ENCODE data around the gene RPA3. TPM values are rescaled to one million over a fixed set of nuclear protein-coding genes. Genes with fewer than 3 reads are reported as not detected.
A peak's percentile ranks its signal among the peaks of the same experiment; 100 is the strongest.

The RPA3 gene
- total RNA-seq, 1 donor from 2014 or later, result 20.7 TPM

DNA sequence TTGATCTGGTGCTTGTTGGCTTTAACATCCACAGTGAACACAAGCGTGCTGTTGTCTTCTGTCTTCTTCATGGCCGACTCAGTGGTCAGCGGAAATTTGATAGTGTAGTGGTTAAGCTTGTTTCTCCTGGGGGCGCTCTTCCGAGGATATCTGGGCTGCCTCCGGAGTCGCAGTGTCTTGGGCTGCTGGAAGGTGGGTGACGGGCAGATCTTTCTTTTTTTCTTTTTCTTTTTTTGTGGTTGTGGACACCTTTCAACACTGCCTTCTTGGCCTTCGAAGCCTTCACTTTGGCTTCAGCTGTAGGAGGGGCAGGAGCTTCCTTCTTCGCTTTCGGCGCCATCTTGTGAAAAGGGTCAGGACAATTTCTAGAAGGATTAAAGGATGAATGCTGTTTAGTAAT, 23.8 kb upstream of the RPA3 start:
- H3K4me1 Mint-ChIP-seq (ENCODE audit: low read depth, unreplicated experiment), result peaks cover 11% of the 10 kb centered on the region

DNA sequence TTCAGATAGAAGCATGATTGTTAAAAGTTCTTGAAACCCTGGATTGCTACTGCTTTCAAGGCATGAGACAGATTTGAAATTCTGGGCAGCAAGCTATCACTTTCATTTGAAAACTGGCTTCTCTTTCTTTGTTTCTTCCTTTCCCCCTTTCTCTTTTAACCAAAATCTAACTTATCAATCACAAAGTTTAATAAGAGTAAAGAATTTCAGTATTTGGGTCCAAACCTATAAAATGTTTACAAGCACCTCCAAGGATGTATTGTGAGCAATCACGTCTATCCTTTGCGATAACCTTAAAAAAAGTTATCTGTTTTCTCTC, 21.6 kb upstream of the RPA3 start:
- no peaks in the 10 kb centered on the region for H3K9me3 Mint-ChIP-seq (ENCODE audit: unreplicated experiment)

More for the DNA sequence above, 23.8 kb upstream of the RPA3 start:
- TF ChIP-seq, protein P1, sequence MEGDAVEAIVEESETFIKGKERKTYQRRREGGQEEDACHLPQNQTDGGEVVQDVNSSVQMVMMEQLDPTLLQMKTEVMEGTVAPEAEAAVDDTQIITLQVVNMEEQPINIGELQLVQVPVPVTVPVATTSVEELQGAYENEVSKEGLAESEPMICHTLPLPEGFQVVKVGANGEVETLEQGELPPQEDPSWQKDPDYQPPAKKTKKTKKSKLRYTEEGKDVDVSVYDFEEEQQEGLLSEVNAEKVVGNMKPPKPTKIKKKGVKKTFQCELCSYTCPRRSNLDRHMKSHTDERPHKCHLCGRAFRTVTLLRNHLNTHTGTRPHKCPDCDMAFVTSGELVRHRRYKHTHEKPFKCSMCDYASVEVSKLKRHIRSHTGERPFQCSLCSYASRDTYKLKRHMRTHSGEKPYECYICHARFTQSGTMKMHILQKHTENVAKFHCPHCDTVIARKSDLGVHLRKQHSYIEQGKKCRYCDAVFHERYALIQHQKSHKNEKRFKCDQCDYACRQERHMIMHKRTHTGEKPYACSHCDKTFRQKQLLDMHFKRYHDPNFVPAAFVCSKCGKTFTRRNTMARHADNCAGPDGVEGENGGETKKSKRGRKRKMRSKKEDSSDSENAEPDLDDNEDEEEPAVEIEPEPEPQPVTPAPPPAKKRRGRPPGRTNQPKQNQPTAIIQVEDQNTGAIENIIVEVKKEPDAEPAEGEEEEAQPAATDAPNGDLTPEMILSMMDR (IDR thresholded peaks at IDR 0.05; ENCODE audit: partially characterized antibody, unreplicated experiment), result no peak
- Mint-ChIP-seq H3K36me3 (ENCODE audit: unreplicated experiment) (no peaks in the 10 kb centered on the region), H3K27ac (ENCODE audit: unreplicated experiment) (no peak overlapping the region), H3K9me3 (ENCODE audit: unreplicated experiment) (no peaks in the 10 kb centered on the region), H3K27me3 (ENCODE audit: unreplicated experiment) (no peaks in the 10 kb centered on the region), H3K4me3 (ENCODE audit: unreplicated experiment) (no peak overlapping the region)
- DNase-seq, result no peak

DNA sequence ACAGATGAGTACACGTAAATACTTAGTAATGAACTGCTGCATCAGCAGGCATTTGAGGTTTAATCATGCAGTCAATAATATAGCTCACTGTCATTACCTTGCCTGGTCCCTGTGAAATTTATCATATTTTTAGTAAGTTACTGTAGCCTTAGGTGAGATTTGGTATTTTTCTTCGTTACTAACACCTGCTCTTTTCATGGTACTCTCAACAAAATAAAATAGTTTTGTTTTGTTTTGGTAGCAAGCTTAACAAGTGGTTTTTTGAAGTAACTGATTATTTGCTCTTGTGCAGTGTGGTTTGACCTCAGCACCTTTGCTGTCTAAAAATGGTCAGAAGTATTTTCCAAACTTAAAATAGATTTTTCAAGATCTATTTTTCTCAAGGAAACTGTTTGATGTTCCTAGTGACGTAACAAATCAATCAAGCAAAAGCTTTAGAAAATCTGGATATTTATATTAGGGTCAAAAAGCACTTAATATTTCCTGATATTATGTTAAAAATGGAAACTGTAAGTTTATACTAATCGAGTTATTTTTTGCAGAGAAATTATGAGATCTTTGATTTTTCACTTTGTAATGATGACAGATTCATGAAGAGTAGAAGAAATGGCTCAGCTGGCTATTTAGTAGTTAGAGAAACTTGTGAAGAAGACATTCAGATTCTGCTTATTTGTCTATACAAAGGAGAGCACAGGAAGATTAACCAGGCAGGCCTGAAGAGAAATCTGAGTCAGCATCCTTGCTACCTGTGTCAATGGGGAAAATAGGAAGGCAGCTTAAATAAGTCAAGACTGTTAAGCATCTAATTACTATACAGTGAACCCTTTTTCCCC, 21.0 kb upstream of the RPA3 start:
- H3K9me3 Mint-ChIP-seq (ENCODE audit: unreplicated experiment), result no peaks in the 10 kb centered on the region
- H3K27me3 Mint-ChIP-seq (ENCODE audit: unreplicated experiment), result no peaks in the 10 kb centered on the region
- H3K36me3 Mint-ChIP-seq (ENCODE audit: unreplicated experiment), result no peaks in the 10 kb centered on the region
- TF ChIP-seq, protein P1 (IDR thresholded peaks at IDR 0.05; ENCODE audit: partially characterized antibody, unreplicated experiment), result no peak
- no peak for DNase-seq
- no peak overlapping the region for H3K27ac Mint-ChIP-seq (ENCODE audit: unreplicated experiment)
- no peak overlapping the region for H3K4me3 Mint-ChIP-seq (ENCODE audit: unreplicated experiment)
- H3K4me1 Mint-ChIP-seq (ENCODE audit: low read depth, unreplicated experiment), result peaks cover 19% of the 10 kb centered on the region

More for the DNA sequence above, 21.6 kb upstream of the RPA3 start:
- Mint-ChIP-seq H3K4me1 (ENCODE audit: low read depth, unreplicated experiment) (peaks cover 19% of the 10 kb centered on the region), H3K27ac (ENCODE audit: unreplicated experiment) (no peak overlapping the region), H3K27me3 (ENCODE audit: unreplicated experiment) (no peaks in the 10 kb centered on the region), H3K36me3 (ENCODE audit: unreplicated experiment) (no peaks in the 10 kb centered on the region), H3K4me3 (ENCODE audit: unreplicated experiment) (no peak overlapping the region)
- TF ChIP-seq, protein P1 (IDR thresholded peaks at IDR 0.05; ENCODE audit: partially characterized antibody, unreplicated experiment), result no peak
- no peak for DNase-seq

DNA sequence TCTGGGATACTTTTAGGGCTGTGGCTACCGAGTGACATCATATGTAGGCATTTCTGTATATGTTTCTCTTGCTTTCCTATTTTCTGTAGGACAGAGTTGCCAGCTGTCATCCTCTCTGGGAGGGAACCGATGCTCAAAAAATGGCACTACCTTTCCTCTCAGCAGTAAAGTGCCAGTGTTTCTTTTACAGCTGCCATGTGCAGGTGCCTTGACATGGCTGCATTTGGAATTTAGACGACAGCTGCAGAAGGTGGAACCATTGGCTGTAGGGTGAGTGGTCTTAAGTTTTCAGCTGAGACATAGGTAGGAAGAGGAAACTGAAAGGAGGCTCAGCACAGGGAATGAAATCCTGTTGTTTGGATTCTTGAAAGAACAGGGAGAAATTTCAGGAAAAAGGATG, 20.2 kb upstream of the RPA3 start:
- peaks cover 19% of the 10 kb centered on the region for H3K4me1 Mint-ChIP-seq (ENCODE audit: low read depth, unreplicated experiment)
- H3K4me3 Mint-ChIP-seq (ENCODE audit: unreplicated experiment), result no peak overlapping the region
- DNase-seq, result no peak
- no peaks in the 10 kb centered on the region for H3K36me3 Mint-ChIP-seq (ENCODE audit: unreplicated experiment)
- no peaks in the 10 kb centered on the region for H3K27me3 Mint-ChIP-seq (ENCODE audit: unreplicated experiment)
- no peaks in the 10 kb centered on the region for H3K9me3 Mint-ChIP-seq (ENCODE audit: unreplicated experiment)
- H3K27ac Mint-ChIP-seq (ENCODE audit: unreplicated experiment), result peak overlapping the region; percentile 28
- TF ChIP-seq, protein P1 (IDR thresholded peaks at IDR 0.05; ENCODE audit: partially characterized antibody, unreplicated experiment), result no peak

DNA sequence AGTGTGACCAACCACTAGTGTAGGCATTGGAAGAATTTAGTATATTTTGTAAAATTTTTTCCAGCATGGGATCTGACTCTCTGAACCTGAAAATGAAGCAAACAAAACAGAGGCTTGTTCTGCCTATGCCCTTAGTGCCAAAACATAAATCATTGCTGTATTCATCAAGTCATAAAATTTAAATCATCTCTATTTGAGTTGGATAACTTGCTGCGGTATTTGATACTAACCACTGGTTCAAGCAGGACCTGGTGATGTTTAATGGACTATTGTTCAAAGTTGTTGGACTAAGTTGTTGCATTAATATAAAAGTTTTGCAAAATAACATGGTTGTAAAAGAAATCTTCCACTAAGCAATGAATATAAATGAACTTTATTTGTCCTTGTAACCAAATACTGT, 19.8 kb upstream of the RPA3 start:
- H3K9me3 Mint-ChIP-seq (ENCODE audit: unreplicated experiment), result no peaks in the 10 kb centered on the region
- TF ChIP-seq, protein P1 (IDR thresholded peaks at IDR 0.05; ENCODE audit: partially characterized antibody, unreplicated experiment), result no peak
- H3K4me3 Mint-ChIP-seq (ENCODE audit: unreplicated experiment), result no peak overlapping the region
- H3K27me3 Mint-ChIP-seq (ENCODE audit: unreplicated experiment), result no peaks in the 10 kb centered on the region
- H3K36me3 Mint-ChIP-seq (ENCODE audit: unreplicated experiment), result no peaks in the 10 kb centered on the region
- no peak for DNase-seq
- peaks cover 19% of the 10 kb centered on the region for H3K4me1 Mint-ChIP-seq (ENCODE audit: low read depth, unreplicated experiment)
- no peak overlapping the region for H3K27ac Mint-ChIP-seq (ENCODE audit: unreplicated experiment)

All from glutamatergic neuron (in vitro differentiated cells).